Endothelial cell of umbilical vein (primary cell): ENCODE results near the gene TP53BP1. TPM values are rescaled to one million over a fixed set of nuclear protein-coding genes. Genes with fewer than 3 reads are reported as not detected.

Source experiments
- BruUV-seq: library from RNA; stranded (reverse); fragments of 400-500 nt; replicated peaks from 2 replicates; lab custom pipeline; 2021; lab: Mats Ljungman, UMichigan
- CTCF ChIA-PET: fragments of 300-600, 350-600 bp; sonication (Branson Sonifier 250); formaldehyde crosslinking; loops from one replicate; lab custom pipeline; 2021; ENCODE audit warnings: antibody characterized with exemption, inconsistent platforms; lab: Charles Lee
- POLR2A ChIA-PET: fragments of 300-600, 350-600 bp; sonication (Branson Sonifier 250); formaldehyde crosslinking; loops from one replicate; lab custom pipeline; 2021; ENCODE audit warnings: antibody characterized with exemption, inconsistent platforms; lab: Charles Lee
- DNase-seq: peaks from one replicate; pipeline ENCODE4 v3.0.0-alpha.2; 2011; ENCODE audit warnings: low read depth, low spot score
- FAIRE-seq: peaks from 2 replicates; lab custom pipeline; 2011; peaks lifted over from hg19 to GRCh38; lab: Jason Lieb, UNC
- H2AFZ ChIP-seq: 2 replicates; pipeline ENCODE4 v1.6.0; 2012; ENCODE audit warnings: low read depth, low read length, control low read depth, inconsistent platforms
- H3K27ac ChIP-seq: 2 replicates; pipeline ENCODE4 v1.5.1; 2011; ENCODE audit warnings: low read depth, mild to moderate bottlenecking, control low read depth, low read length, moderate library complexity; ENCODE audit not compliant: insufficient read depth
- H3K27me3 ChIP-seq, 2 experiments: 2 replicates each; pipeline versions ENCODE4 v1.6.0 to v1.6.1; 2011; ENCODE audit warnings: low read length in 2 of 2, mixed read lengths in 1 of 2; ENCODE audit not compliant: control insufficient read depth in 2 of 2, insufficient read depth in 2 of 2
- H3K36me3 ChIP-seq, 2 experiments: 2 replicates in 1 of 2; 3 replicates in 1 of 2; pipeline ENCODE4 v1.5.1; 2011; ENCODE audit warnings: low read length in 2 of 2, mild to moderate bottlenecking in 1 of 2, moderate library complexity in 1 of 2; ENCODE audit not compliant: control insufficient read depth in 2 of 2, insufficient read depth in 2 of 2; ENCODE audit errors: extremely low read depth in 1 of 2
- H3K4me1 ChIP-seq: 3 replicates; pipeline ENCODE4 v1.5.1; 2011; ENCODE audit warnings: mild to moderate bottlenecking, low read length; ENCODE audit not compliant: control insufficient read depth, insufficient read depth; ENCODE audit errors: extremely low read depth
- H3K4me2 ChIP-seq: 2 replicates; pipeline ENCODE4 v1.6.1; 2011; ENCODE audit warnings: low read length, control low read depth, mixed read lengths; ENCODE audit not compliant: insufficient read depth
- H3K4me3 ChIP-seq, 3 experiments: fragments of 200-600 bp in 1 of 3; sonication (generic), shearing (Covaris generic) in 1 of 3; replicated peaks in 1 of 3; 2 replicates each; pipeline ENCODE4 v1.5.1; 2011 to 2016; ENCODE audit warnings: control low read depth in 3 of 3, low read length in 3 of 3, mild to moderate bottlenecking in 2 of 3, inconsistent platforms in 1 of 3, low read depth in 1 of 3, moderate library complexity in 1 of 3; ENCODE audit not compliant: insufficient read depth in 1 of 3
- H3K79me2 ChIP-seq: 2 replicates; pipeline ENCODE4 v1.6.0; 2012; ENCODE audit warnings: low read length, inconsistent platforms; ENCODE audit not compliant: control insufficient read depth, insufficient read depth
- H3K9ac ChIP-seq: replicated peaks from 2 replicates; pipeline ENCODE3; 2011; ENCODE audit warnings: low read length, control low read depth; ENCODE audit not compliant: insufficient read depth; ENCODE audit errors: extremely low read depth
- H3K9me1 ChIP-seq: replicated peaks from 3 replicates; pipeline ENCODE4 v1.6.0; 2011; ENCODE audit warnings: mild to moderate bottlenecking, low read length; ENCODE audit not compliant: control insufficient read depth, insufficient read depth; ENCODE audit errors: extremely low read depth
- H3K9me3 ChIP-seq: replicated peaks from 2 replicates; pipeline ENCODE4 v1.5.1; 2012; ENCODE audit warnings: low read length, inconsistent platforms; ENCODE audit not compliant: control insufficient read depth, insufficient read depth
- H4K20me1 ChIP-seq: replicated peaks from 2 replicates; pipeline ENCODE3; 2011; ENCODE audit warnings: mild to moderate bottlenecking, low read length; ENCODE audit not compliant: control insufficient read depth, insufficient read depth; ENCODE audit errors: extremely low read depth
- EZH2 ChIP-seq: IDR thresholded peaks from 2 replicates; pipeline ENCODE4 v1.6.1; 2012; ENCODE audit warnings: borderline replicate concordance, low read depth, mild to moderate bottlenecking, moderate library complexity, low read length, inconsistent platforms; ENCODE audit not compliant: severe bottlenecking
- FOS ChIP-seq: IDR thresholded peaks from 2 replicates; pipeline ENCODE4 v1.6.1; 2011; ENCODE audit warnings: mild to moderate bottlenecking, low read length, moderate library complexity, borderline replicate concordance; ENCODE audit not compliant: insufficient read depth
- GATA2 ChIP-seq: IDR thresholded peaks from 2 replicates; pipeline ENCODE4 v1.7.0; 2011; ENCODE audit warnings: low read depth, mild to moderate bottlenecking, moderate library complexity, mixed read lengths, low read length; ENCODE audit not compliant: insufficient read length, insufficient read depth
- JUN ChIP-seq: IDR thresholded peaks from 2 replicates; pipeline ENCODE4 v1.6.1; 2011; ENCODE audit warnings: borderline replicate concordance, low read depth; ENCODE audit not compliant: insufficient read length, insufficient read depth
- MYC ChIP-seq: IDR thresholded peaks from one replicate; pipeline ENCODE4 v1.6.1; 2011; ENCODE audit warnings: mild to moderate bottlenecking, low read depth, low read length
- POLR2A ChIP-seq: IDR thresholded peaks from 2 replicates; pipeline ENCODE4 v1.6.1; 2012; ENCODE audit warnings: low read depth, mild to moderate bottlenecking, control low read depth, low read length
- POLR2AphosphoS5 ChIP-seq: IDR thresholded peaks from 2 replicates; pipeline ENCODE4 v1.6.1; 2012; ENCODE audit warnings: low read depth, mild to moderate bottlenecking, control low read depth, low read length, moderate library complexity; ENCODE audit not compliant: insufficient read depth
- dilution Hi-C: fragments of 300-500 bp; cut with MboI; formaldehyde crosslinking; loops from one replicate; pipeline ENCODE4 v1.15.0; 2019; ENCODE audit warnings: low sequenced_read_pairs; ENCODE audit not compliant: extremely low pct_ligation_motif_present
- intact Hi-C: fragments of 100-400 bp; cut with micrococcal nuclease; formaldehyde crosslinking; loops from one replicate; pipeline ENCODE4 v1.10.0; 2022
- polyA plus RNA-seq, 4 experiments: library from polyadenylated mRNA; depleted of rRNA in 3 of 4; stranded (reverse) in 3 of 4; unstranded in 1 of 4; fragments of >200 nt; gene quantifications; 2 replicates each; pipeline versions ENCODE4 v1.2.1 to v1.2.3, GENCODE V29; 2011 to 2012; ENCODE audit warnings: missing spikeins in 1 of 4
- total RNA-seq: library from RNA; stranded (reverse); gene quantifications from 2 replicates; pipeline ENCODE4 v1.2.3, GENCODE V29; 2021
- TF ChIP-seq, protein P1 (sequence below), 2 donors: IDR thresholded peaks; 1 replicate in 1 of 2; 2 replicates in 1 of 2; pipeline ENCODE4 v1.5.1; 2011; ENCODE audit warnings: low read length in 2 of 2, mild to moderate bottlenecking in 2 of 2, moderate library complexity in 2 of 2, control low read depth in 1 of 2, inconsistent platforms in 1 of 2, low read depth in 1 of 2; ENCODE audit not compliant: insufficient read depth in 1 of 2; ENCODE audit errors: extremely low read depth in 1 of 2
- TF ChIP-seq, protein P2 (sequence below): IDR thresholded peaks from 2 replicates; pipeline ENCODE4 v1.6.1; 2011; ENCODE audit not compliant: insufficient read depth, insufficient read length

TP53BP1 gene
- total and polyA plus RNA-seq, 2 donors (not counting 3 experiments of a cell fraction or from before 2014, with no cell fraction given), result 28.1 to 59.5 TPM

DNA sequence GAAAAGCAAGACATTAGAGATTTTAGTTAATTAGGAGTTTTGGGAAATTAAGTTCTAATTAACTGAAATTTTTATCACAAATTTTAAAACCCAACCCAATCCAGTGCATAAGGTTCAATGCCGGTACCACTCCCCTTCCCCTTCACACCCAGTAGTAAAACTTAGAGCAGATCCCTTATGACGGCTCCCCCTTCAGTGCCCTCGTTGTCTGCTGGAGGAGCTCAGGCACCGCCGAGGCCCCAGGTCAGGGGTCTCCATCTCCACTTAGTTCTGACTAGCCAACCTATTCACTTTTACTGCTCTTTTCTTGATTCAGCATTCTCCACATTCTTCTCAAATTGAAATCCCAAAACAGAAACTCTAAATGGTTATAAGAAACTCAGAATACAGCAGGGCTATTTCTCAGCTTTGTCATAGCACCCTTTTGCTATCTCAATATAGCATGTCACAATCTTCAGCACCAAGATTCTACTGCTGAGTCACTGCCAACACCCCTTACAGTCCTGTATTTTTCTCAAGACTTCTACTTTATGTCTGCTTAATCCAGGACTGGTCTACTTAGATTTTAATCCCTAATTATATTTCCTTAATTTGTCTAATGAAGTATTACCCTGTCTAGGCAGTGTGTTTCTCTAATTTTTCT lies 82.3 kb downstream of the TP53BP1 start:
- intact Hi-C loops, result no loop called here
- no peak for TF ChIP-seq GATA2
- TF ChIP-seq, protein P1, sequence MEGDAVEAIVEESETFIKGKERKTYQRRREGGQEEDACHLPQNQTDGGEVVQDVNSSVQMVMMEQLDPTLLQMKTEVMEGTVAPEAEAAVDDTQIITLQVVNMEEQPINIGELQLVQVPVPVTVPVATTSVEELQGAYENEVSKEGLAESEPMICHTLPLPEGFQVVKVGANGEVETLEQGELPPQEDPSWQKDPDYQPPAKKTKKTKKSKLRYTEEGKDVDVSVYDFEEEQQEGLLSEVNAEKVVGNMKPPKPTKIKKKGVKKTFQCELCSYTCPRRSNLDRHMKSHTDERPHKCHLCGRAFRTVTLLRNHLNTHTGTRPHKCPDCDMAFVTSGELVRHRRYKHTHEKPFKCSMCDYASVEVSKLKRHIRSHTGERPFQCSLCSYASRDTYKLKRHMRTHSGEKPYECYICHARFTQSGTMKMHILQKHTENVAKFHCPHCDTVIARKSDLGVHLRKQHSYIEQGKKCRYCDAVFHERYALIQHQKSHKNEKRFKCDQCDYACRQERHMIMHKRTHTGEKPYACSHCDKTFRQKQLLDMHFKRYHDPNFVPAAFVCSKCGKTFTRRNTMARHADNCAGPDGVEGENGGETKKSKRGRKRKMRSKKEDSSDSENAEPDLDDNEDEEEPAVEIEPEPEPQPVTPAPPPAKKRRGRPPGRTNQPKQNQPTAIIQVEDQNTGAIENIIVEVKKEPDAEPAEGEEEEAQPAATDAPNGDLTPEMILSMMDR (IDR thresholded peaks at IDR 0.05; ENCODE audit: extremely low read depth in 1 of 2, insufficient read depth in 1 of 2, low read depth in 1 of 2, low read length in 2 of 2), result no peak
- no peak for TF ChIP-seq POLR2AphosphoS5
- TF ChIP-seq MYC, result no peak
- no peak for TF ChIP-seq POLR2A
- no peak for TF ChIP-seq EZH2
- no peak for TF ChIP-seq FOS
- TF ChIP-seq, protein P2, sequence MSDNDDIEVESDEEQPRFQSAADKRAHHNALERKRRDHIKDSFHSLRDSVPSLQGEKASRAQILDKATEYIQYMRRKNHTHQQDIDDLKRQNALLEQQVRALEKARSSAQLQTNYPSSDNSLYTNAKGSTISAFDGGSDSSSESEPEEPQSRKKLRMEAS, result no peak
- no peak for TF ChIP-seq JUN
- dilution Hi-C loops, result no loop called here
- H3K9me3 ChIP-seq, result no peaks in the 10 kb centered on the region
- H3K27ac ChIP-seq, result no peak overlapping the region
- H3K27me3 ChIP-seq, result no peaks in the 10 kb centered on the region
- no peaks in the 10 kb centered on the region for H3K4me1 ChIP-seq
- no peak overlapping the region for H3K9ac ChIP-seq
- FAIRE-seq, result no peak
- peaks cover 22 to 41% of the 10 kb centered on the region in 2 experiments for H3K36me3 ChIP-seq
- no peak for DNase-seq
- BruUV-seq, result no TSS peak
- ChIA-PET POLR2A (no interaction called here), CTCF (no interaction called here)
- H3K9me1 ChIP-seq, result peaks cover 2% of the 10 kb centered on the region
- no peaks in the 10 kb centered on the region for H3K79me2 ChIP-seq
- H3K4me2 ChIP-seq, result no peak overlapping the region
- H4K20me1 ChIP-seq, result no peaks in the 10 kb centered on the region
- H2AFZ ChIP-seq, result no peak overlapping the region
- H3K4me3 ChIP-seq, result no peak overlapping the region
